Tibial nerve (tissue), 4 donors: ENCODE results near the gene BMP2K. TPM values are rescaled to one million over a fixed set of nuclear protein-coding genes. Genes with fewer than 3 reads are reported as not detected.
"Not testable (repeated sequence)": the region's sequence is repeated elsewhere in the genome, so short reads cannot be mapped to it uniquely, and the experiment has no call there.

Experiments used
- DNase-seq, 2 donors: peaks; one replicate each; pipeline ENCODE4 v3.0.0-alpha.2; 2019; ENCODE audit warnings: low spot score in 2 of 2
- H3K27ac ChIP-seq, 4 donors: fragments of 200-600 bp; sonication (generic) in 3 of 4; one replicate each; pipeline ENCODE4 v1.5.1; 2017 to 2019; ENCODE audit warnings: mild to moderate bottlenecking in 1 of 4
- H3K27me3 ChIP-seq, 2 donors: fragments of 200-600 bp; sonication (generic) in 1 of 2; one replicate each; pipeline versions ENCODE4 v1.5.1 to v1.6.0; 2017 to 2019
- H3K36me3 ChIP-seq, 3 donors: fragments of 200-600 bp; sonication (generic); one replicate each; pipeline ENCODE4 v1.5.1; 2018 to 2019
- H3K4me1 ChIP-seq, 4 donors: fragments of 200-600 bp; sonication (generic) in 3 of 4; one replicate each; pipeline ENCODE4 v1.5.1; 2017 to 2019
- H3K4me3 ChIP-seq, 4 donors: fragments of 200-600 bp; sonication (generic) in 3 of 4; one replicate each; pipeline ENCODE4 v1.5.1; 2017 to 2019; ENCODE audit warnings: mild to moderate bottlenecking in 1 of 4, moderate library complexity in 1 of 4
- H3K9me3 ChIP-seq, 4 donors: fragments of 200-600 bp; sonication (generic) in 3 of 4; one replicate each; pipeline ENCODE4 v1.5.1; 2017 to 2019
- CTCF ChIP-seq, 5 experiments: fragments of 200-600 bp in 3 of 5; fragments of 450-650 bp in 2 of 5; sonication (generic) in 3 of 5; IDR thresholded peaks; one replicate each; pipeline ENCODE4 v1.5.1; 2016 to 2019; ENCODE audit warnings: antibody characterized with exemption in 5 of 5, mild to moderate bottlenecking in 3 of 5, moderate library complexity in 2 of 5
- EP300 ChIP-seq, 2 donors: sonication (generic); formaldehyde crosslinking; IDR thresholded peaks; one replicate each; pipeline ENCODE4 v1.6.1; 2017; ENCODE audit warnings: antibody characterized with exemption in 2 of 2, mild to moderate bottlenecking in 1 of 2
- POLR2A ChIP-seq, 2 donors: fragments of 450-650 bp; IDR thresholded peaks; one replicate each; pipeline ENCODE4 v1.6.1; 2017; ENCODE audit warnings: antibody characterized with exemption in 2 of 2, mild to moderate bottlenecking in 2 of 2, moderate library complexity in 2 of 2
- WGBS, 2 donors: methylation state at CpG; one replicate each; pipeline ENCODE4 v1.1.5; 2018; 5-methylcytosine and 5-hydroxymethylcytosine counted together
- total RNA-seq, 4 donors: library from RNA; depleted of rRNA; stranded (reverse); fragments of >200 nt; gene quantifications; one replicate each; pipeline ENCODE4 v1.1.0, GENCODE V29; 2016

BMP2K gene
- total RNA-seq, 4 donors from 2014 or later = 39.8 to 84.8 (median 67.0) TPM

- Histone ChIP-seq H3K9me3 (no peaks in the 10 kb centered on the region), H3K27me3 (no peaks in the 10 kb centered on the region), H3K4me3 (no peak overlapping the region), H3K36me3 (peaks cover 0 to 50% (median 6%) of the 10 kb centered on the region in 3 donors), H3K27ac (no peak overlapping the region), H3K4me1 (no peaks in the 10 kb centered on the region)
- no peak for DNase-seq
- TF ChIP-seq EP300 (IDR thresholded peaks at IDR 0.05) = no peak
- no peak for TF ChIP-seq POLR2A (IDR thresholded peaks at IDR 0.05)
- no peak for TF ChIP-seq CTCF (IDR thresholded peaks at IDR 0.05)
- WGBS, 2 donors = 83 to 90% methylated on average over 6 of the region's 6 CpGs
Measured at GRCh38 chr4:78907638-78908037, 131.5 kb downstream of the BMP2K start.

- 97 to 99% methylated on average over 6 of the region's 6 CpGs for WGBS, 2 donors
- peaks cover 0 to 45% (median 6%) of the 10 kb centered on the region in 3 donors for H3K36me3 ChIP-seq
- DNase-seq, H3K27ac ChIP-seq, H3K4me1 ChIP-seq, H3K9me3 ChIP-seq, H3K27me3 ChIP-seq, H3K4me3 ChIP-seq: not testable (repeated sequence)
Measured at GRCh38 chr4:78908974-78909373, 132.8 kb downstream of the BMP2K start.

GRCh38 chr4:78910612-78911011, 134.5 kb downstream of the BMP2K start:
- Histone ChIP-seq H3K4me1 (no peaks in the 10 kb centered on the region), H3K9me3 (no peaks in the 10 kb centered on the region), H3K36me3 (peaks cover 0 to 45% (median 6%) of the 10 kb centered on the region in 3 donors), H3K27me3 (no peaks in the 10 kb centered on the region), H3K27ac (no peak overlapping the region), H3K4me3 (no peak overlapping the region)
- 89 to 96% methylated on average over 2 of the region's 2 CpGs for WGBS, 2 donors
- no peak for TF ChIP-seq CTCF (IDR thresholded peaks at IDR 0.05)
- no peak for TF ChIP-seq EP300 (IDR thresholded peaks at IDR 0.05)
- TF ChIP-seq POLR2A (IDR thresholded peaks at IDR 0.05) = no peak
- DNase-seq = no peak

GRCh38 chr4:78922207-78922606, 146.1 kb downstream of the BMP2K start:
- Histone ChIP-seq H3K27me3 (no peaks in the 10 kb centered on the region), H3K27ac (no peak overlapping the region), H3K36me3 (peaks cover 0 to 38% (median 0%) of the 10 kb centered on the region in 3 donors), H3K4me3 (no peak overlapping the region), H3K9me3 (no peaks in the 10 kb centered on the region), H3K4me1 (peaks cover 0 to 7% (median 2%) of the 10 kb centered on the region in 4 donors)
- TF ChIP-seq CTCF (IDR thresholded peaks at IDR 0.05) (no peak), POLR2A (IDR thresholded peaks at IDR 0.05) (no peak), EP300 (IDR thresholded peaks at IDR 0.05) (no peak)
- DNase-seq = no peak
- 64 to 73% methylated on average over 4 of the region's 4 CpGs for WGBS, 2 donors

GRCh38 chr4:78923464-78924312, 147.5 kb downstream of the BMP2K start:
- Histone ChIP-seq H3K36me3 (peaks cover 0 to 45% (median 0%) of the 10 kb centered on the region in 3 donors), H3K27me3 (no peaks in the 10 kb centered on the region)

More at GRCh38 chr4:78923464-78924312, 147.5 kb downstream of the BMP2K start:
- H3K9me3 ChIP-seq = no peaks in the 10 kb centered on the region
- H3K27ac ChIP-seq = no peak overlapping the region
- no peak overlapping the region for H3K4me3 ChIP-seq
- DNase-seq = no peak
- 65 to 72% methylated on average over 4 of the region's 4 CpGs for WGBS, 2 donors
- peaks cover 0 to 7% (median 2%) of the 10 kb centered on the region in 4 donors for H3K4me1 ChIP-seq
- TF ChIP-seq CTCF (IDR thresholded peaks at IDR 0.05) (no peak), EP300 (IDR thresholded peaks at IDR 0.05) (no peak), POLR2A (IDR thresholded peaks at IDR 0.05) (no peak)
